H1 (cell line): ENCODE results near the gene PATJ. TPM values are rescaled to one million over a fixed set of nuclear protein-coding genes. Genes with fewer than 3 reads are reported as not detected.

Source experiments
- KDM4A ChIP-seq: IDR thresholded peaks from one replicate; pipeline ENCODE4 v1.7.1; 2012; ENCODE audit warnings: low read depth, mild to moderate bottlenecking, moderate library complexity, low read length, inconsistent platforms; ENCODE audit not compliant: severe bottlenecking
- PHF8 ChIP-seq: fragments of 200-600 bp; sonication (generic); conservative IDR thresholded peaks from 2 replicates; pipeline ENCODE4 v1.7.1; 2012; ENCODE audit warnings: low read depth, mild to moderate bottlenecking, inconsistent platforms, low read length, moderate library complexity
- polyA plus RNA-seq, 7 experiments: library from polyadenylated mRNA; depleted of rRNA in 3 of 7; stranded (reverse) in 5 of 7; unstranded in 2 of 7; fragments of >200 nt in 5 of 7; fragments of 200-250 nt in 2 of 7; gene quantifications; 1 replicate in 5 of 7; 2 replicates in 1 of 7; 4 replicates in 1 of 7; pipeline versions ENCODE4 v1.2.1 to v1.2.3, GENCODE V29; 2011 to 2013; ENCODE audit warnings: missing spikeins in 2 of 7, mixed read lengths in 2 of 7
- total RNA-seq: library from RNA; stranded (reverse); fragmentation: NEBNext Ultra II Directional; extraction: Animal tissue kit (Norgen Biotek cat#: 25700); gene quantifications from 2 replicates; pipeline ENCODE4 v1.2.1, GENCODE V29; 2021

Gene PATJ
- total and polyA plus RNA-seq, 2 of the 8 experiments (the other 6 are each of a cell fraction or from before 2014, with no cell fraction given): 8.2 to 55.6 TPM

GRCh38 chr1:61808968-61809367, 66.7 kb downstream of the PATJ start (continued):
- TF ChIP-seq PHF8: no peak
- no peak for TF ChIP-seq KDM4A
